ENCODE measurements around the gene CHAF1A.

- TF ChIP-seq, protein P1, sequence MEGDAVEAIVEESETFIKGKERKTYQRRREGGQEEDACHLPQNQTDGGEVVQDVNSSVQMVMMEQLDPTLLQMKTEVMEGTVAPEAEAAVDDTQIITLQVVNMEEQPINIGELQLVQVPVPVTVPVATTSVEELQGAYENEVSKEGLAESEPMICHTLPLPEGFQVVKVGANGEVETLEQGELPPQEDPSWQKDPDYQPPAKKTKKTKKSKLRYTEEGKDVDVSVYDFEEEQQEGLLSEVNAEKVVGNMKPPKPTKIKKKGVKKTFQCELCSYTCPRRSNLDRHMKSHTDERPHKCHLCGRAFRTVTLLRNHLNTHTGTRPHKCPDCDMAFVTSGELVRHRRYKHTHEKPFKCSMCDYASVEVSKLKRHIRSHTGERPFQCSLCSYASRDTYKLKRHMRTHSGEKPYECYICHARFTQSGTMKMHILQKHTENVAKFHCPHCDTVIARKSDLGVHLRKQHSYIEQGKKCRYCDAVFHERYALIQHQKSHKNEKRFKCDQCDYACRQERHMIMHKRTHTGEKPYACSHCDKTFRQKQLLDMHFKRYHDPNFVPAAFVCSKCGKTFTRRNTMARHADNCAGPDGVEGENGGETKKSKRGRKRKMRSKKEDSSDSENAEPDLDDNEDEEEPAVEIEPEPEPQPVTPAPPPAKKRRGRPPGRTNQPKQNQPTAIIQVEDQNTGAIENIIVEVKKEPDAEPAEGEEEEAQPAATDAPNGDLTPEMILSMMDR (IDR thresholded peaks at IDR 0.05) = no peak
- no peak for TF ChIP-seq POLR2A (IDR thresholded peaks at IDR 0.05)
These were observed 22.1 kb upstream of the CHAF1A start for GRCh38 chr19:4380254-4380727.
